ENCODE measurements around the gene KLK1.

DNA sequence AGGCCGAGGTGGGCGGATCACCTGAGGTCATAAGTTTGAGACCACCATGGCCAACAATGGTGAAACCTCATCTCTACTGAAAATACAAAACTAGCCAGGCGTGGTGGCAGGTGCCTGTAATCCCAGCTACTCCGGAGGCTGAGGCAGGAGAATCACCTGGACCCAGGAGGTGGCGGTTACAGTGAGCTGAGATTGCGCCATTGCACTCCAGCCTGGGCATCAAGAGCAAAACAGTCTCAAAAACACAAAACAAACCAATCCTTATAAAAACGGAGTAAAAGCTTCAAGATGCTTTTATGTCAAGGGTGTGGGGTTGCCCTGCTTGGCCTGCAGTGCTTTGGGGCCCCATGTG is 26.2 kb downstream of the KLK1 start:
- TF ChIP-seq CTCF (conservative IDR thresholded peaks at IDR 0.05; ENCODE audit: low read depth, low read length) = no peak
- no peak for TF ChIP-seq EZH2 (IDR thresholded peaks at IDR 0.05; ENCODE audit: borderline replicate concordance, low read depth, low read length, poor library complexity, severe bottlenecking)
